HG02610 (cell line): ENCODE data around the gene AMIGO3.
A peak's percentile ranks its signal among the peaks of the same experiment; 100 is the strongest.
"Not testable (repeated sequence)": the region's sequence is repeated elsewhere in the genome, so short reads cannot be mapped to it uniquely, and the experiment has no call there.

Experiments
- ATAC-seq: cut with Tn5 transposase; IDR thresholded peaks from one replicate; pipeline ENCODE4 v1.9.1; 2021; ENCODE audit warnings: mild to moderate bottlenecking, moderate library complexity; ENCODE audit not compliant: unreplicated experiment

The AMIGO3 gene

GRCh38 chr3:49712631-49713317 is 6.7 kb downstream of the AMIGO3 start:
- ATAC-seq = no peak

GRCh38 chr3:49712166-49712565 is 7.3 kb downstream of the AMIGO3 start:
- ATAC-seq = no peak

GRCh38 chr3:49711489-49711888 is 8.0 kb downstream of the AMIGO3 start:
- ATAC-seq = no peak

- no peak for ATAC-seq
Observed at GRCh38 chr3:49709852-49710251, 9.6 kb downstream of the AMIGO3 start.

- no peak for ATAC-seq
Observed at GRCh38 chr3:49707113-49707480, 12.4 kb downstream of the AMIGO3 start.

- no peak for ATAC-seq
Observed at GRCh38 chr3:49706456-49707112, 12.9 kb downstream of the AMIGO3 start.

GRCh38 chr3:49705390-49705960 is 14.0 kb downstream of the AMIGO3 start:
- ATAC-seq = no peak

- ATAC-seq = no peak
Observed at GRCh38 chr3:49704629-49705028, 14.9 kb downstream of the AMIGO3 start.

GRCh38 chr3:49703956-49704355 is 15.5 kb downstream of the AMIGO3 start:
- no peak for ATAC-seq

GRCh38 chr3:49703443-49703927 is 16.0 kb downstream of the AMIGO3 start:
- ATAC-seq = peak; percentile 76

GRCh38 chr3:49702672-49703071 is 16.8 kb downstream of the AMIGO3 start:
- no peak for ATAC-seq

GRCh38 chr3:49701388-49702077 is 18.0 kb downstream of the AMIGO3 start:
- no peak for ATAC-seq

- ATAC-seq = no peak
Observed at GRCh38 chr3:49700453-49701128, 18.9 kb downstream of the AMIGO3 start.

- no peak for ATAC-seq
Observed at GRCh38 chr3:49700014-49700413, 19.5 kb downstream of the AMIGO3 start.

- ATAC-seq = no peak
Observed at GRCh38 chr3:49699281-49699979, 20.1 kb downstream of the AMIGO3 start.

GRCh38 chr3:49695350-49696015 is 24.0 kb downstream of the AMIGO3 start:
- ATAC-seq = not testable (repeated sequence)

GRCh38 chr3:49694409-49695070 is 24.9 kb downstream of the AMIGO3 start:
- ATAC-seq = not testable (repeated sequence)

GRCh38 chr3:49691481-49691880 is 28.0 kb downstream of the AMIGO3 start:
- not testable (repeated sequence) for ATAC-seq

- ATAC-seq = not testable (repeated sequence)
Observed at GRCh38 chr3:49690856-49691255, 28.6 kb downstream of the AMIGO3 start.
